Stimulated activated CD8-positive, alpha-beta memory T cell treated with anti-CD3 and anti-CD28 coated beads, Interleukin-7, amount 100 ng/mL, for 1 hour (primary cell): Measurements from ENCODE around the gene CCDC192.

Experiments
- DNase-seq, 2 donors: peaks; one replicate each; pipeline ENCODE4 v3.0.0-alpha.2; 2020; ENCODE audit warnings: low read depth in 2 of 2

The CCDC192 gene

DNA sequence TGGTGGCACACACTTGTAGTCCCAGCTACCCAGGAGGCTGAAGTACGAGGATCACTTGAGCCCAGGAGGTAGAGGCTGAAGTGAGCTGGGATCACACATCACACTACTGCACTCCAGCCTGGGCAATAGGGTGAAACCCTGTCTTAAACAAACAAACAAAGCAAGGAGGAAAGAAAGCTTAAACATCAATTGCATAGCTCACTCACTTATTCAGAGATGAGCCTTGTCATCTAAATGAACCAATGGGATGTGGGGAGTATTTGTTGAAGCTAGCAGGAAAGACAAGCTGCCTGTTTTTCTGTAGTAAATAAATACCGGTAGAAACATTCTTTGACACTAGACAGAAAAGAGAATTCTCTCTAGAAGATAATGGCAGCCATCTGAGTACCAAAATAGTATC lies 219.4 kb downstream of the CCDC192 start:
- DNase-seq = no peak

DNA sequence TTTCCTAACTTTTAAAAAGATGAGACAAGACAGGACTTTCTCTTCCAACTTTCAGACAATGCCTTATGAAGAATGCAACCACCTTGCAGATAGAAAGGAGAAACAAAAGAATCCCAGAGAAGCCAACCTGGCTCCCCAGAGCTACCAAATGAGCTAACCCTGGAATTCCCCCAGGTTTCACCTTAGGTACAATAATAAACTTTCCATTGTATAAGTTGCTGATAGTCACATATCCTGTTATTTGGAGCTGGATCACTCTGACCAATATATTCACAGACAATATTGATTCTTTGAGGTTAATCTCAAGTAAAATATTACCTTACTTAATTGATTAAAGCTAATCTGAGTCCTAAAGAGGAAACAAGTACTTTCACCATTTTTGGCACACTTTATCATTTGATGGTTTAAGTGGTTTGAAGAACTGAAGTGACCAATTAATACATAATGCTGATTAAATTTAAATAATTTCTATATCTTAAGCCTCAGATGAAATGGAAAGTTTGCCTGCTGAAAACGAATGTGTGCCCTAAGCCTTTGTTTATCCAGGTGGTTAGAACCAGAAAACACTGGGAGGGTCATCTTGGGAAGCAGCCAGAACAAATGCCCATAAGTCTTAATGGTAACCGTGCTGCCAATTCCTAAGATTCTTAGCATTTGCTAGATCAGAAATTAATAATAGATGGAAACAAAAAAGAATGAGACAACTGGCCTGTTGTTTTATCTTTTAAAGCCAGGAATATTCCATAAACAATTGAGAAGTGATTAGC lies 220.8 kb downstream of the CCDC192 start:
- no peak for DNase-seq

- DNase-seq = no peak
Measured at GRCh38 chr5:127924606-127925005, 221.4 kb downstream of the CCDC192 start.

DNA sequence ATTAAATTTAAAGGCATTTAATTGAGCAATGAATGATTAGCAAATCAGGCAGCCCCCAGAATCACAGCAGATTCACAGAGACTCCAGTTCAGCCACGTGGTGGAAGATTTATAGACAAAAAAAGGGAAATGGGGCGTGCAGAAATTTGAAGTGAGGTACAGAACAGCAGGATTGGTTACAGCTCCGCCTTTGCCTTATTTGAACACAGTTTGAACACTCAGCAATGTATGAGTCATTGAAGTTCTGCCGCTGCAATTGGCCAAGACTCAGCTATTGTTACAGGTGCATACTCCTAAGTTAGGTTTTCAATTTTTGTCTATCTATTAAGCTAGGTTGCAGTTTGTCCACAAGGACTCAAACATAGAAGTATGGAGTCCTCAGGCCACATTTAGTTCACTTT lies 222.7 kb downstream of the CCDC192 start:
- DNase-seq = no peak

GRCh38 chr5:127926974-127927373 lies 223.8 kb downstream of the CCDC192 start:
- DNase-seq = no peak

GRCh38 chr5:127928053-127928452 lies 224.9 kb downstream of the CCDC192 start:
- DNase-seq = no peak

- no peak for DNase-seq
Measured at GRCh38 chr5:127930311-127930710, 227.1 kb downstream of the CCDC192 start.

DNA sequence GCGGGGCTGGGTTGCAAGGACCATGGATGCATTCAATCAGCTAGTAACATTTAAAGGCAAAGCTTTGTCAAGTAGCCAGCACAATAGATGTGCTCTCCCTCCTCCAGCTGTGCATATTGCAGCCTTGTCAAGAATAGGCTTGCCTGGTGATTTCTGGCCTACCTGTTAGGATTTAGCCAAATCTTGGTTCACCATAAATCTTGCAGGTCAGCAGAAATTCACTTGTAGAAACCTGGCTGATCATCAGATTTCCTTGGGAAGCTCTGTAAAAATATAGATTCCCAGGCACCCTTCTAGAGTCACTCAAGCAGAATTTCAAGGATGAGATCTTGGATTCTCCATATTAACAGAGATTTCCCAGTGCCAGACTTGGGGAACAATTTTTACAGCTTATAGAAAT lies 228.2 kb downstream of the CCDC192 start:
- no peak for DNase-seq

- DNase-seq = no peak
Measured at GRCh38 chr5:127933348-127933747, 230.2 kb downstream of the CCDC192 start.

- no peak for DNase-seq
Measured at GRCh38 chr5:127934791-127935256, 231.6 kb downstream of the CCDC192 start.

GRCh38 chr5:127935398-127935797 lies 232.2 kb downstream of the CCDC192 start:
- DNase-seq = no peak

DNA sequence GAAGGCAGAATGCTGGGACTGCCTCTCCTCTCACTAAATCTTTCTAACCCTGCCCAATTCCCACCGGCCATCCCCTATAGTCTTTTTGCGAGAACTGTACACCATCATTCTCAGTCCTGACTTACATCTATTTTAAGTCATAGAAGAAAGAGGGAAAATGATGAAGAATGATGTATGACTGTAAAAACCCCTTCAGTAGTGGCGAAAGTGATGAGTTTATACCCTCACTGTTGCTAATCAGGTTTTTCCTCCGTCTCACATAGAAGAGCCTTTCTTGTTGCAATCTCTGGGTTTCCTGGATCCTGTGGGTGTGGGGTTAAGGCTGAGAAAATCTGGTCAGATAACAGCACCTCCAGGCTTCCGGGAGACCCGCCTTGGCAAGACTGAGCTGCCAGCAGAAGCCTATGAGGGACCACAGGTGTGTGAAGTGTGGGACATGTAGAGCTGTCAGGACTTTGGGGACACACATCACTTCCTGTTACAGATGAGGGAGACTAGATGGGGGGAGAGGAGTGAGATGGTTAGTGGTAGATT lies 233.3 kb downstream of the CCDC192 start:
- DNase-seq = no peak

GRCh38 chr5:127938746-127939145 lies 235.6 kb downstream of the CCDC192 start:
- no peak for DNase-seq

DNA sequence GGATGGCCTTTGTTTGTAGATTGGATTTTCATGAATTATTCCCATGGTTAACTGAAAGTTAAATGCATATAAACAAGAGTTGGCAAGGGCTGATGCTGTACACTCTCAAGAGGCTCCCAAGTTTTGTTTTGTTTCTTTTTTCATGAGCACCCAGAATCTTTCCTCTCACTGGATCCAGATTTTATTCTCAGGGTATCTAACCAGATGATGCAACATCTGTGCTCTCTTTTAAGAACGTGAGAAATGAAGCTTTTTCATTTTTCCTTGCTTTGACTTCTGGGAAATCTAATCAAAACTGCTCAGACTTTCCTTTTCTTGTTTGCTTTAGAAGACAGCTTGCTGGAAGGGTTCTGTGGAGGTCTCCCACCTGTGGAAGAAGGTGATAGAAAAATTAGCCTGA lies 237.7 kb downstream of the CCDC192 start:
- no peak for DNase-seq

- no peak for DNase-seq
Measured at GRCh38 chr5:127941646-127942045, 238.5 kb downstream of the CCDC192 start.

DNA sequence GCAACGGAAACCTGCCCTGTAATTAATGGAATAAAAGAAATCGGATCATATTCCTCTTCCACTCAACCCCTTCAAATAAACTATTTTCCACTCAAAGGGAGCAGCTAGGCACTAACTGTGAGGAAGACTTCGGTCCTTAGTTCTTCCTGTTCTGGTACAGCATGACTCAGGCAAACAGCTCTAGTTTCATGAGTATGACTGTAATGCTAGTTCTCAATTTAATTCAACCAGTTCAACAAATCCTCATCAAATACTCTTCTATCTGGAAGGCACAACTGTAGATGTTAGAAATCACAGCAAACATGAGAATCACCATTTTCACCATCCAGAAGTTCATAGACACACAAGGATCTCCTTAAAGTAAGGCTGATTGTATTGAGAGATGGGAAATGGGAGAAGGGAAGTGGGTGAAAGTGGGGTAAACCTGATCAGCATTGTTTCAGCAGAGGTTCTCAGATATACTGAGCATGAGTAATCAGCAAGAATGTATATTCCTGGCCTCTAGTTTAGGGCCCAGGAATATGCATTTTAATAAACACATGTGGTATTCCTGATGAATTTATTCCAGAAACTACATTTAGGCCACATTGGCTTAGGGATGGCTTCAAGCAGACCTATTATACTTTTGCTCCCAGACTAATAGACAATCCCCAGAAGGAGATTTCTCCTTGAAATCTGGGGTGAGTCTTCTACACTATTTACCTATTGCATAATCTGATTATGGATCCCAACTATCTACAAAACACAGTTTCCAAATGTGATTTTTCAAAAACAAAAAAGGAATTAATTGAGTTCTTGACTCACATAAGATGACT lies 239.3 kb downstream of the CCDC192 start:
- DNase-seq = no peak

GRCh38 chr5:127943061-127943371 lies 239.8 kb downstream of the CCDC192 start:
- DNase-seq = no peak

- DNase-seq = no peak
Measured at GRCh38 chr5:127944125-127944524, 240.9 kb downstream of the CCDC192 start.

DNA sequence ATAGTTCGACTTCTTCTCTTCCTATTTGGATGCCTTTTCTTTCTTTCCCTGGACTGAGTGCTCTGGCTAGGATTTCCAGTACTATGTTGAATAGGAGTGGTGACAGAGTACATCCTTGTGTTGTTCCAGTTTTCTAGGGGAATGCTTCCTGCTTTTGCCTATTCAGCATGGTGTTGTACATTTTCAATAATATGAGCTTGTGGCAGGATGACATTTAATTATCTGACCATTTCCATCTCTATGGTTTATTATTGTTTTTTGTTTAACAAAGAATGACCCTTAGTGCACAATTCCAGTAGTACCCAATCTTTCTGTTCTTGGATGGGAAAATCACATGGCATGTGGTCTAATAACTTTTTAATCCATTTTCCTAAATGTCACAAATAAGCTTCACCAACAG lies 244.8 kb downstream of the CCDC192 start:
- no peak for DNase-seq

- no peak for DNase-seq
Measured at GRCh38 chr5:127950707-127951391, 247.7 kb downstream of the CCDC192 start.

GRCh38 chr5:127951791-127952190 lies 248.6 kb downstream of the CCDC192 start:
- no peak for DNase-seq

- DNase-seq = no peak
Measured at GRCh38 chr5:127957183-127957582, 254.0 kb downstream of the CCDC192 start.
